Measurements from ENCODE around the gene FFAR2.
"Not testable (repeated sequence)": the region's sequence is repeated elsewhere in the genome, so short reads cannot be mapped to it uniquely, and the experiment has no call there.

FFAR2 gene

DNA sequence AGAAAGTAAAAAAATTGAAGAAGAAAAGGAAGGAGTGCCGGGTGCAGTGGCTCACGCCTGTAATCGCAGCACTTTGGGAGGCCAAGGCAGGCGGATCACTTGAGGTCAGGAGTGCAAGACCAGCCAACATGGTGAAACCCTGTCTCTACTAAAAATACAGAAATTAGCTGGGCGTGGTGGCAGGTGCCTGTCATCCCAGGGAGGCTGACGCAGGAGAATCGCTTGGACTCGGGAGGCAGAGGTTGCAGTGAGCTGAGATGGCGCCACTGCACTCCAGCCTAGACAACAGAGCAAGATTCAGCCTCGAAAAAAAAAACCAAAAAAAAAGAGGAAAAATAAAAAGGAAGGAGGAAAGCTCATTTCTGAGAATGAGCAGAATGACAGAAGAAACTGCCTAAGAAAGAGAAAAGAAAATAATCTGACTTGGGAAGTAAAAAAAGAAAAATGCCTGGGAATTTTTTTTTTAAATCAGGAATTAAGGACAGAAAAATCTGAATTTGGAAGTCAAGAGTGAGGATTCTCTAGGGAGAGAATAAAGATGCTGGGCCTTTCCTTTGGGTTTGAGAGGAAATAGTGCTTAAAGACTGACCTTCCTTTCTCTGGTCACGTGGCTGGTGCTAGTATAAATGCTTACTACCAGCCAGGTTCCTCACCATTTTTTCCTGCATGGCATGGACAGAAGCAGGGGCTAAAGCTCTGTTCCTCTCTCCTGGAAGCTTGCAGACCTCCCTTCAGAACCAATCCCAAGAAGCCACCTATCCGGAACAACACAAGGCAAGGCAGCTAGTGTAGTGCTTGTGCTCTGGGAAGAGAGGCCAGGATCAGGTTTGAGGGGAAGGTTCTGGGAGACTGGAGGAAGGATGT is at the start of gene FFAR2:
Gene FFAR2, plus strand, starts transcription at position 652 of the 864 bp plus-strand sequence. CDS start 1,458 bp downstream, outside the sequence.
- no peak for DNase-seq (ENCODE audit: low spot score)

DNA sequence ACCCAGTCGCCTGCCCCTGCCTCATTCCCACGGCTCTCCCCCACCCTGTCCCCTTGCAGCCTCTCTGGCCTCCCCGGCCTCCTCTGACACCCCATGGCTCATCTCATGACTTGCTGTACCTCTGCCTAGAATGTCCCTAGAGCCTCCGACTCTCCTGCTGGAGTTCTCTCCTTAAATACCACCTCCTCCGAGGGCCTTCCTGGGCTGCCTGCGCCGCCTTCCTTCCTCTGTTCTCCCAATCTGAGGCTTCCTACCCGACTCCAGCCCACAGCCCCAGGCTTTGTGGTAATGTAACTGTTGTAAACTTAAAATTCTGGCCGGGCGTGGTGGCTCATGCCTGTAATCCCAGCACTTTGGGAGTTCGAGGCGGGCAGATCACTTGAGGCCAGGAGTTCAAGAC is 49.5 kb upstream of the FFAR2 start:
- DNase-seq (ENCODE audit: low spot score), result no peak

DNA sequence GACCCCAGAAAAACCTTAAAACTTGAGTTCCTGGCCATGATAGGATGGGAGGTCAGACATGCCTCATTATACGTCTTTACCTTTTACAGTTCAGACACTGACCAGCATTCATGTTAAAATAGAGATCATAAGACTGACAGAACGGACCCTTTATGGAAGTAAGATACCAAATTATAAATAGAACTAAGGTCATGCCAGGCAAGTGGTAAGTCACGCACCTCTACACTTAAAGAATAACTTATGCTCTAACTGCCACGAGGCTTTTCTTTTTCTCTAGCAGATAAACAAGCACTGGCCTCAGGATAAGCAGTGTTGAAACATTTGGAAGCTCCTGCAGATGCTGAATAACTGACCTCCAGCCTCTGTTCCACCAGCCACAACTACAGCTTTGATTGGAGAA is 48.8 kb upstream of the FFAR2 start:
- DNase-seq (ENCODE audit: low spot score), result peak; percentile 26

DNA sequence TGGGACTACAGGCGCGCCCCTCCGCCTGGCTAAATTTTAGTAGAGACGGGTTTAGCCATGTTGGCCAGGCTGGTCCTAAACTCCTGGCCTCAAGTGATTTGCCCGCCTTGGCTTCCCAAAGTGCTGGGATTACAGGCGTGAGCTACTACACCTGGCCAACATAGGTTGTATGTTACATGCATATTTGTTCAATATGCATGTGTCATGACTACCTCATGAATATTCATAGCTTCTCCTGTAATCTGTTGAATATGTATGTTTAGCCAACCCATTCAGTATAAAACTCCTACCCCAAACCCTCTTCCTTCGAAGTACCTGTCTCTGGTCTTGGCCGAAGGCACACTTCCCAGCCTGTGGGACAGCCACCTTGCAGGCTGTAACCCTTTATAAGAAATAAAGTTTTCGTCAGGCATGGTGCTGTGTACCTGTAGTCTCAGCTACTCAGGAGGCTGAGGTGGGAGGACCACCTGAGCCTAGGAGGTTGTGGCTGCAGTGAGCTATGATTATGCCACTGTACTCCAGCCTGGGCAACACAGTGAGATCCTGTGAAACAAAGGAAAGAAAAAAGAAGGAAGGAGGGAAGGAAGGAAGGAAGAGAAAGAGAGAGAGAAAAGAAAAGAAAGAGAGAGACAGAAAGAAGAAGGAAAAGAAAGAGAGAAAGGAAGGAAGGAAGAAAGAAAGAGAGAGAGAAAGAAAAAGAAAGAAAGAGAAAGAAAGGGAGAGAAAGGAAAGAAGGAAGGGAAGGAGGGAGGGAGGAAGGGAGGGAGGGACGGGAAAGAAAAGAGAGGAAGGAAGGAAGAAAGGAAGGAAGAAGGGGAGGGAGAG is 47.9 kb upstream of the FFAR2 start:
- DNase-seq (ENCODE audit: low spot score), result no peak

DNA sequence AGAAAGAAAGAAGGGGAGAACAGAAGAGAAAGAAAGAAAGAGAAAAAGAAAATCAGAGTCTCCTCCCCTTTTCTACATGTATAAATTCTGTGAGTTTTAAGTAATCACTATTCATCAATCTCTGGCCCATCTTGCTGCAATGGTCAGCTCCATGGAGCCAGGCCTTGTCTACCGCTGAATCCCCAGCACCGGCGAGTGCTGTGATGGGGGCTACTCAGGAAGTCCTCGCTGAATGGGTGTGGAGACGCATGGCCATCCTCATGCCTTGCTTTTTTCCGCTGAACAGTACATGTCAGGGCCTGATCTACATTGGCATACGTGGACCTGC is 47.3 kb upstream of the FFAR2 start:
- no peak for DNase-seq (ENCODE audit: low spot score)

DNA sequence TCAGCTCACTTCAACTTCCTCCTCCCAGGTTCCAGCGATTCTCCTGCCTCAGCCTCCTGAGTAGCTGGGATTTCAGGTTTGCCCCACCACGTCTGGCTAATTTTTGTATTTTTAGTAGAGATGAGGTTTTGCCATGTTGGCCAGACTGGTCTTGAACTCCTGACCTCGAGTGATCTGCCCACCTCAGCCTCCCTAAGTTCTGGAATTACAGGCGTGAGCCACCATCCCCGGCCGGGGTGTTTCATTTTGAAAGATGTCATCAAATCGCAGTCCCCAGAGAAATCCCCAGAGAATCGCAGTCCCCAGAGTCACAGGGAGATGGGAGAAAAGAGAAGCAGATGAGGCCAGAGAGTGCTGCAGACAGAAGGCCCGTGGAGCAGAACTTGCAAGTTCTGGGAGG is 46.6 kb upstream of the FFAR2 start:
- DNase-seq (ENCODE audit: low spot score), result not testable (repeated sequence)

DNA sequence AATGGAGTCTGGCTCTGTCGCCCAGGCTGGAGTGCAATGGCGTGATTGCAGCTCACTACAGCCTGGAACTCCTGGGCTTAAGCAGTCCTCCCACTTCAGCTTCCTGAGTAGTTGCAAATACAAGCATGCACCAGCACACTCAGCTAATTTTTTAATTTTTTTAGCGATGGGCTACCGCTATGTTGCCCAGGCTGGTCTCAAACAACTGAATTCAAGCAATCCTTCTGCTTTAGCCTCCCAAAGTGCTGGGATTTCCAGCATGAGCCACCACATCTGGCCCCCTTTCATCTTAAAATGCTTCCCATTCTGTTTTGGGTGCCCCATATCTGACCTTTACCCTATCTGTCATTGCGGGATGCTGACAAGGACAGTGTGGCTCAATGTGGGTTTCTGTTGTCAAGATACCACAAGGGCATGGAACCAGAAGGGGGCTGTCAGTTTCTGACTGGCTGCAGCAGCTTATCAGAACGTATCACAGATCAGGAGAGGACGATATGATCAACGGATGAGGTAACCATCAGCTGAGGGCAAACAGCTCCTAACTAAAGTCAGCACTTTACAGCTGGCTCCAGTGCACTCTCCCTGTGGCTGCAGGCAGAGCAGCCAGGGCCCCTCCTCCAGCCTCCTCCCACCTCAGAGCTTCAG is 44.8 kb upstream of the FFAR2 start:
- DNase-seq (ENCODE audit: low spot score), result no peak

DNA sequence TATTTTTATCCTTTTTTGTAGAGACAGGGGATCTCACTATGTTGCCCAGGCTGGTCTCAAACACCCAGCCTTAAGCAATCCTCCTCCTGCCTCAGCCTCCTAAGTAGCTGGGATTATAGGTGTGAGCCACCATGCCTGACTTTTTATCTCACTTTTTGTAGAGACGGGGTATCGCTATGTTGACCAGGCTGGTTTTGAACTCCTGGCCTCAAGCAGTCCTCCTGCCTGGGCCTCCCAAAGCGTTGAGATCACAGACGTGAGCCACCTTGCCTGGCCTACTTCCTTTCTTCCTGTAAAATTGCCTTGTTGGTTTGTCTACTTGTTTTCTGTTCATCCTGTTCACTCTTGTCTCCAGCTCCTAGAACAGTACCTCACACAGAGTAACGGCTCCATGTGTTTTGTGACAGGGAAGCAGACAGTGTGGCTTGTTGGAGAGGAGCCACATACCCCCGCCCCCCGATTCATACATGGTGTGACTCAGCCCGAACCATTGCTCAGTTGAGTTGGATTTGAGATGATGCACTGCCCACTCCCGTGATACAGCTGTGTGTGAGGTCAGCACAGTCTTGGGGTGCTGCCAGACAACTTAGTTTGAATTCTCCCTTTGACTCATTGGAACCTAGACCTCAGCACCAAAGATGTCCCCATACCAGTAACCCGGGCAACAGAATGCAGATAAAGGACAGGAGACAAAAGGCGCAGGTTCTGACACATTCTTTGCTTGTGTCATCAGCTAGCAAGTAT is 43.0 kb upstream of the FFAR2 start:
- peak; percentile 36 for DNase-seq (ENCODE audit: low spot score)

DNA sequence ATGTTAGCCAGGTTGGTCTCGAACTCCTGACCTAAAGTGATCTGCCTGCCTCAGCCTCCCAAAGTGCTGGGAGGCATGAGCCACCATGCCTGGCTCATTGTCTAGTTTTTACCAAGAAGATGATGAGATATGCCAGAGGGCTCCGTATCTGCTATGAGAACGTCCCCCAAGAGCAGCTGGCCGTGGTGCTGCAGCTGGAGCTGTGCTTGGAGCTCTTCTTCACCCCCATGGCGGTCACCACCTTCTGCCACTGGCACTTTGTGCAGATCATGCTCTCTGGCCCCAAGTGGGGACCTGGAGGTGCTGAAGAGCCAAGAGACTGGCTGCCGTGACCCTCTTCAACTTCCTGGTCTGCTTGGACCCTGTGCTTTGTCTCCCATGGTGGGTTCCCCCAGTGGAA is 40.4 kb upstream of the FFAR2 start:
- DNase-seq (ENCODE audit: low spot score), result no peak

DNA sequence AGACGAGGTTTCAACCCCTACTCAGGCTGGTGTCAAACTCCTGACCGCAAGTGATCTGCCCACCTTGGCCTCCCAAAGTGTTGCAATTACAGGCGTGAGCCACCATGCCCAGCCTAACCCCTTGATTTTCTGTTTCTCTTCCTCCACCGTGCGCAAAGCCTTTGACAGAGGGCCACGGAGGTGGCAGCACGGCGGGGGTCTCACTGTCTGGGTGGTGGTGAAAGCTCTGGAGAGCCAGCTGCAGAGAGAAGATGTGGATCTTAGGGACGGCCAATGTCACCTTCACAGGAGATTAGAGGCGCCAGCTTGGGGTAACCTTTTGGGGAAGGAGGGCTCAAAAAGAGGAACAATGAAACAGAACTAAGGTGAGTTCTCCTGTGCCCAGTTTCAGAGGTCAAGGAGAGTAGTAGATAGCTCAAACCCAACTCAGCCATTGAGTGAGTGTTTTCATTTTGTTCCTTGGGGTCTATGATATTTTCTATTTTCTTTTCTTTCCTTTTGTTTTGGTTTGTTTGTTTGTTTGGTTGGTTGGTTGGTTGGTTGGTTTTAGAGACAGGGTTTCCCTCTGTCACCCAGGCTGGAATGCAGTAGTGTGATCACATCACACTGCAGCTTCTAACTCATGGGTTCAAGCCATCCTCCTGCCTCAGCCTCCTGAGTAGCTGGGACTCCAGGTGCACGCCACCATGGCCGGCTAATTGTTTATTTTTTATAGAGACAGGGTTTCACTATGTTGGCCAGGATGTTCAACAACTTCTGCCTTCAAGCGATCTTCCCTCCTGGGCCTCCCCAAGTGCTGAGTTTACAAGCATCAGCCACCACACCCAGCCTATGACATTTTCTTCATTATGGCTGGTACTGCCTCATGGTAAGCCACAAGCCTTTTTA is 39.5 kb upstream of the FFAR2 start:
- DNase-seq (ENCODE audit: low spot score), result no peak

DNA sequence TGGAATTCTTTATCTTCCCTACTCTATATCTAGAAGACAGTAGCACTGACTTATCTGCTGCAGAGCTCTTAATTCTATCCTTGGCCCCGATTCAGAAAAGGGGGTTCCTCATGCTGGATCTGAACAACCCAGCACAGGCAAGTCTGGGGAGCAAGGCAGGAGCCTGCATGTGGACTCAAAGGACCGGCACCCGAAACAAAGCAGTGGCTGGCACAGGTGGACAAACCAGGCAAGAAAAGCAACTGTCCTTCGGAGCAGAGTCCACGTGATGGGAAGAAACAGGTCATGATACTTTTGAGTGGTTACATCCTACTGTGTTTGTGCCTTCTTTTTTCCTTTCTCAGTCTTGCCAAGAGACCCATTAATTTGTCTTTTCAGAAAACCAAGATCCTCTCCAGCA is 38.9 kb upstream of the FFAR2 start:
- DNase-seq (ENCODE audit: low spot score), result no peak

DNA sequence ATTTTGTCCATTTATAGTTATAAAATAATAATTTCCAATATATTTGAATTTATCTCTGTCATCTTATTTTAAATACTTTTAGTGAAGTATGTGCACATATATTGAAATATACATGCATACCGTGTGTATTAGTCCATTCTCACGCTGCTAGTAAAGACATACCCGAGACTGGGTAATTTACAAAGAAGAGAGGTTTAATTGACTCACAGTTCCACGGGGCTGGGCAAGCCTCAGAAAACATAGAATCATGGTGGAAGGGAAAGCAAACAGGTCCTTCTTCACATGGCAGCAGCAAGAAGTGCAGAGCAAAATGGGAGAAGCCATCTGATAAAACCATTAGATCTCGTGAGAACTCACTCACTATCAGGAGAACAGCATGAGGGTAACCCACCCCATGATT is 37.6 kb upstream of the FFAR2 start:
- no peak for DNase-seq (ENCODE audit: low spot score)

DNA sequence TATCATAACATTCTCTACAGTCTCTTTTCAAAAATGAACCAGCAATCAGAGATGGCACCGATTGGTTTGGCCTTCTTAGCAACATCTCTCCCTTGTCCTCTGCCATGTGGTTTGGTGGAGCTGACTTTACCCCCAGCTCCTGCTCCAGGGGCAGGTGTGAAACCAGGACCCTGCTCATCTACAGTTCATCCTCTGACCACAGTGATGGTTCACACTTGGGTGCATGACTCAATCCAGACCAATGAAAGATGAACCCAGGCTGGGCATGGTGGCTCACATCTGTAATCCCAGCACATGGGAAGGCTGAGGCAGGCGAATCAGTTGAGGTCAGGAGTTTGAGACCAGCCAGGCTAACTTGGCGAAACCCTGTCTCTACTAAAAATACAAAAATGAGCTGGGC is 33.6 kb upstream of the FFAR2 start:
- DNase-seq (ENCODE audit: low spot score), result no peak

DNA sequence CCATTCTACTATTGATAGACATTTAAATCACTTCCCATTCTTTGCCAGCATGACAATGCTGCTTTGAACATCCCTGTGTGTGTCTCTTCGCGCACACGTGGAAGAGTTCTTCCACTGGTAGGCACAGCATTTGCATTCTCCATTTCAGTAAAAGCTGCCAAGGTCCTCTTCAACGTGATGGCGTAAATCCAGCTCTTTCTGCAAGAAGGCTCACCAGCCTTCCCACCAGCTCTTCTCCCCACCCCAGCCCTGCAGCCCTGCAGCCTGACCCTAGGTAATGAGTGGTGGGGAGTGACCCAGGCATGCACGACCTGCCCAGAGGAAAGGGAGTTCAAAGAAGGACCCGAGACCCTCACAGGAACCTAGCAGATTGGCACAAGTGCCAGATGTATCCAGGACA is 31.7 kb upstream of the FFAR2 start:
- DNase-seq (ENCODE audit: low spot score), result no peak

DNA sequence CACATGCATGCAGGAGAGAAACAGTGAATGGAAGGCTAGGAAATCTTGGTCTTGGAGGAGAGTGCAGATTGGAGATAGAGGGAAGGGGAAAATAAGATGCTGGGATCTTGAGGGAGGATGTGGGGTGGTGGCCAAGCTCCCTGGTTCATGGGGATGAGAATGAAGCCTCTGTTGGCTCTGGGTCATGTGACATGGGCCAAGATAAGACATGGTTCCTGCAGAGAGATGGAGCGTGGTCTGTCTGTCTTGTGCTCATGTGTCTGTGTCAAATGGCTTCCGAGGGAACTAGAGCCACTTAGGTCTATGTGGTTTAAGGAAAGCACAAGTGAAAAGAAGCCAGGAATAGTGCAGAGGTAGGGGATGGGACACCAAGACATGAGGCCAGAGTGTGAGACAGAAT is 30.8 kb upstream of the FFAR2 start:
- no peak for DNase-seq (ENCODE audit: low spot score)

DNA sequence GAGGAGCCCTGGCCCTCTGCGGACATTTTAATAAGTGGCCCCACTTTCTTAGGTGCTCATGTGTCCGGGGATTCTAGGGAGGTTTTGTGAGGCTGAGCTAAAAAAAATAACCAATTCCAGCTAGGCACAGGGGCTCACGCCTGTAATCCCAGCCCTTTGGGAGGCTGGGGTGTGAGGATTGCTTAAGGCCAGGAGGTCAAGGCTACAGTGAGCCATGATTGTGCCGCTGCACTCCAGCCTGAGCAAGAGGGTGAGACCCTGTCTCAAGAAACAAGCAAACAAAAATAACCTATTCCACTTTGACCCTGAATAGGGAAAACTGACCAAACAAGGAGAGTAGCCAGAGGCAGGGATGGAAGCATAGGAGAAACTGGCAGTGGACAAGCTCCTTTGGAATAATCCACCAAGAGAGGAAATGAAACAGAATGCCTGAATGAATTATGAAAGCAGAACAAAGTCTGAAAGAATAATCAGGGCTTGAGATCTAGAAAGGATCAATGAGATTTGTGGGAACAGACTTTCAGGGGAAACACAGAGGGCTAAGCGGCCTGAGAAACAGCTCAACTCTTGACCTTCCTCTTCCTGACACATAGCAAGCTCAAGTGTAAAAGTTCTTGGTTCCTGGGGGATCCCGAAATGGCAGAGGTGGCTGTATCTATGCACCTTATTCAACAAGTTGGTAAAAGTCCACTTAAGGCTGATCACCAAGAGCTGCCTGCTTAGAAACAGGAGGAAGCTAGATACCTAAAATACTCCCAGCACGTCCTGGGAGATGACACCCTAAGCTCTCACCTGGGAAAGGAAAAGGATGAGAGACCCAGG is 30.1 kb upstream of the FFAR2 start:
- DNase-seq (ENCODE audit: low spot score), result no peak

DNA sequence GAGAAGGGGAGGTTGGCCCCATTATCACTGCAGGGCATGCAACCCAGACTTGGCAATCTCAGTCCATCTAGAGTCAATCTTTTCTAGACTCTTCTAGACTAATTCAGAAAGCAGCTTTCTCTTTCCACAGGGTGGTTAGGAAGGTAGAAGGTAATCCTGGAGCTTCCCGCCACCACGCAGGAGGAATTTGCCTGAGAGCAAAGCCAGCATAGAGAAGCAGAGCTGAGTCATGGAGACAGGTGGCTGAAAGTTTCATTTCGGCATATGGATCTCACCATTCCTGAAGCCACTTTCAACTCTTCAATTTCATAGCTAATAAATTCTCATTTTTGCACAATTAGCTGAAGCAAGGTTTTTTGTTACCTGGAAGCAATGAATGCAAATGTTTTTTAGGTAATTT is 29.0 kb upstream of the FFAR2 start:
- no peak for DNase-seq (ENCODE audit: low spot score)

DNA sequence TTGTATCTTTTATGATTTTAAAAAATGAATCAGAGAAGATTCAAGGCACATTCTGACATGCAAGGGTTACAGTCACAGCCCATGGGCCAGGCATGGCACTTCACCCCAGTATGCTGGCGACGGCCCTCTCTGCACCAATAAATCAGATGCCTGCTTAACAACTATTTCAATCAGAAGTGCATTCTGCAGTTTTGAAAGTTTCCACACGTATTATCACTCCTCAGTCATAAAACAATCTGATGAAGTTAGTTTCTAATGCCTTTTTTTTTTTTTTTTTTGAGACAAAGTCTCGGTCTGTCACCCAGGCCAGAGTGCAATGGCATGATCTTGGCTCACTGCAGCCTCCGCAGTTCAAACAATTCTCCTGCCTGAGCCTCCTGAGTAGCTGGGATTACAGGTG is 28.3 kb upstream of the FFAR2 start:
- no peak for DNase-seq (ENCODE audit: low spot score)

DNA sequence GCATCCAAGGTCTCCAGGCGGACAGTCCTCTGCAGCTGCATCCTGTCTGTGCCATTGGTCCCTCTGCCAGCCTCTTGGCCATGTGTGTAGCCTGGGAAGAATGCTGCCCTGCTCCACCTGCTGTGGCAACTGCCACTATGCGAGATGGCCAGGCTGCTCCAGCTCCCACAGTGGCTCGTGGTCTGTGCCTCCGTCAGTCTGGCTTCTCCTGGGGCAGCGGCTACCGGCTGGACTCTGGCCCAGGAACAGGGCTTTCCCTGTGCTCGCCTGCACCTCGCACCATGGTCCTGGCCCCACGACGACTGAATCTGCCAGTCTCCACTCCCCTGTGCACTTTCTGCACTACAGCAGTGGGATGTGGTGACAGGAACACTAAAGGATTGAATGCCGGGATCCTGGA is 26.7 kb upstream of the FFAR2 start:
- DNase-seq (ENCODE audit: low spot score), result no peak

DNA sequence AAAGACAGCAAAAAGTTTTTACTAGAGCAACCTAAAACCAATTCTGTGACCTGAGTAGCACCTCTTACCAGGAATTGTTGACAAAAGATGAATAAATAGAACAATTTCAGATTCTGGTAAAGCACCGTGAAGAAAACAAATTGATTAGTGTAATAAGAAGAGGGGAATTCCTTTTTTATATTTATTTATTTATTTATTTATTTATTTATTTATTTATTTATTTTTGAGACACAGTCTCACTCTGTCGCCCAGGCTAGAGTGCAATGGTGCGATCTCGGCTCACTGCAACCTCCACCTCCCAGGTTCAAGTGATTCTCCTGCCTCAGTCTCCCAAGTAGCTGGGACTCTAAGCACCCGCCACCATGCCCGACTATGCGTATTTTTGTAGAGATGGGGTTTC is 24.7 kb upstream of the FFAR2 start:
- DNase-seq (ENCODE audit: low spot score), result not testable (repeated sequence)
